ENCODE data around the gene RNF31.

The RNF31 gene

GRCh38 chr14:24184104-24184970 lies 37.0 kb downstream of the RNF31 start:
- TF ChIP-seq CTCF (IDR thresholded peaks at IDR 0.05; ENCODE audit: insufficient read depth, low read depth, low read length, missing control alignments) = no peak
- no peak for DNase-seq (ENCODE audit: low read depth)

GRCh38 chr14:24185026-24185425 lies 37.7 kb downstream of the RNF31 start:
- no peak for TF ChIP-seq CTCF (IDR thresholded peaks at IDR 0.05; ENCODE audit: insufficient read depth, low read depth, low read length, missing control alignments)
- no peak for DNase-seq (ENCODE audit: low read depth)
- no peak overlapping the region for H3K4me3 ChIP-seq (ENCODE audit: low read length)

More at GRCh38 chr14:24184104-24184970, 37.0 kb downstream of the RNF31 start:
- H3K4me3 ChIP-seq (ENCODE audit: low read length) = no peak overlapping the region

GRCh38 chr14:24185741-24186140 lies 38.4 kb downstream of the RNF31 start:
- no peak overlapping the region for H3K4me3 ChIP-seq (ENCODE audit: low read length)
- no peak for TF ChIP-seq CTCF (IDR thresholded peaks at IDR 0.05; ENCODE audit: insufficient read depth, low read depth, low read length, missing control alignments)
- no peak for DNase-seq (ENCODE audit: low read depth)

- no peak overlapping the region for H3K4me3 ChIP-seq (ENCODE audit: low read length)
- no peak for TF ChIP-seq CTCF (IDR thresholded peaks at IDR 0.05; ENCODE audit: insufficient read depth, low read depth, low read length, missing control alignments)
- no peak for DNase-seq (ENCODE audit: low read depth)
Observed at GRCh38 chr14:24186831-24187538, 39.7 kb downstream of the RNF31 start.

- H3K4me3 ChIP-seq (ENCODE audit: low read length) = peak overlapping the region; percentile 85
- TF ChIP-seq CTCF (IDR thresholded peaks at IDR 0.05; ENCODE audit: insufficient read depth, low read depth, low read length, missing control alignments) = no peak
- DNase-seq (ENCODE audit: low read depth) = no peak
Observed at GRCh38 chr14:24187539-24187915, 40.2 kb downstream of the RNF31 start.

GRCh38 chr14:24188251-24189058 lies 41.2 kb downstream of the RNF31 start, which contains the start of gene IPO4:
TSS of gene IPO4 (minus strand) at chr14:24188816. CDS start at chr14:24188787, 29 bp downstream.
- peak within 1 kb of the TSS; percentile 85 for H3K4me3 ChIP-seq (ENCODE audit: low read length)
- peak; percentile 98 for DNase-seq (ENCODE audit: low read depth)
- no peak for TF ChIP-seq CTCF (IDR thresholded peaks at IDR 0.05; ENCODE audit: insufficient read depth, low read depth, low read length, missing control alignments)
